ENCODE results near the gene MC1R. TPM values are rescaled to one million over a fixed set of nuclear protein-coding genes. Genes with fewer than 3 reads are reported as not detected.
A peak's percentile ranks its signal among the peaks of the same experiment; 100 is the strongest.

The MC1R gene
- total and polyA plus RNA-seq, 2 of the 4 experiments (the other 2 are of a cell fraction), result 3.8 to 9.5 TPM

- DNase-seq (no peak), ATAC-seq (ENCODE audit: low read depth) (no peak)
- Histone ChIP-seq H3K79me1 (ENCODE audit: low read depth in 1 of 2, low read length in 2 of 2) (peaks cover 4 to 37% of the 10 kb centered on the region in 2 experiments; a peak in 3 of 4 replicates), H3K27ac (ENCODE audit: insufficient read depth, low read length) (no peak overlapping the region), H4K20me1 (ENCODE audit: insufficient read depth, low read length) (peaks cover 8% of the 10 kb centered on the region), H3K23ac (ENCODE audit: low read depth, low read length) (no peak overlapping the region), H3K4me1 (ENCODE audit: control insufficient read depth, insufficient read depth, low read length) (no peaks in the 10 kb centered on the region), H2BK20ac (ENCODE audit: low read depth, low read length) (no peak overlapping the region), H2AFZ (replicated peaks; ENCODE audit: low read length, poor library complexity) (no peak overlapping the region), H4K91ac (ENCODE audit: insufficient read depth, low read depth, low read length) (no peak overlapping the region), H3K4me2 (ENCODE audit: low read depth, low read length) (no peak overlapping the region), H3K56ac (ENCODE audit: extremely low read depth, insufficient read depth, low read length) (no peak overlapping the region), H3K18ac (ENCODE audit: low read depth, low read length) (no peak overlapping the region), H3K36me3 (ENCODE audit: control insufficient read depth, insufficient read depth, low read length) (peaks cover 53% of the 10 kb centered on the region), H2AK5ac (ENCODE audit: low read depth, low read length) (no peak overlapping the region), H3K14ac (replicated peaks; ENCODE audit: low read depth, low read length) (no peak overlapping the region), H4K5ac (ENCODE audit: low read depth, low read length) (no peak overlapping the region), H3K9me3 (ENCODE audit: control insufficient read depth, insufficient read depth, low read length) (no peaks in the 10 kb centered on the region), H4K8ac (ENCODE audit: low read depth in 2 of 2, low read length in 2 of 2) (no peak overlapping the region), H3K9ac (ENCODE audit: low read depth, low read length) (no peak overlapping the region), H3K4me3 (ENCODE audit: insufficient read depth, low read depth, low read length) (no peak overlapping the region), H2BK120ac (ENCODE audit: low read depth, low read length) (no peak overlapping the region), H2AK9ac (replicated peaks; ENCODE audit: low read depth, low read length, poor library complexity) (no peak overlapping the region), H3K9me1 (ENCODE audit: insufficient read depth, low read length) (no peaks in the 10 kb centered on the region; the same call in 1 of the 2 replicates), H3K27me3 (ENCODE audit: control insufficient read depth, insufficient read depth, low read length) (no peaks in the 10 kb centered on the region), H2BK15ac (ENCODE audit: low read depth, low read length) (no peak overlapping the region), H2BK5ac (ENCODE audit: low read depth, low read length, poor library complexity, severe bottlenecking) (no peak overlapping the region), H3K4ac (ENCODE audit: low read depth, low read length) (no peak overlapping the region)
- intact Hi-C loops (cut with micrococcal nuclease), result no loop called here
- no CpG with 5 or more reads among the region's 10 CpGs for WGBS, 2 experiments (ENCODE audit: extremely low coverage in 2 of 2, insufficient read length in 1 of 2)
- TF ChIP-seq RCOR1 (IDR thresholded peaks at IDR 0.05; ENCODE audit: insufficient replicate concordance, low read length) (no peak), USF2 (IDR thresholded peaks at IDR 0.05; ENCODE audit: low read depth, low read length) (peak; percentile 39; the same call in 1 of the 2 replicates), FOS (IDR thresholded peaks at IDR 0.05; ENCODE audit: low read depth, low read length) (no peak)
- ChIA-PET CTCF (no interaction called here), POLR2A (ENCODE audit: unreplicated experiment) (no interaction called here)
- dilution Hi-C loops (cut with HindIII; ENCODE audit: low sequenced_read_pairs, unreplicated experiment), result no loop called here
- BruUV-seq (replicated peaks), result no TSS peak
- in situ Hi-C loops (cut with MboI; ENCODE audit: low sequenced_read_pairs), result no loop called here
Measured at GRCh38 chr16:89958596-89958995, 39.9 kb downstream of the MC1R start.

All from IMR-90 (cell line).